GM18508 (cell line): ENCODE measurements around the gene SORCS2.

Experiments
- ATAC-seq: cut with Tn5 transposase; IDR thresholded peaks from one replicate; pipeline ENCODE4 v1.9.1; 2021; ENCODE audit warnings: moderate number of reproducible peaks; ENCODE audit not compliant: insufficient read depth, unreplicated experiment

SORCS2 gene

DNA sequence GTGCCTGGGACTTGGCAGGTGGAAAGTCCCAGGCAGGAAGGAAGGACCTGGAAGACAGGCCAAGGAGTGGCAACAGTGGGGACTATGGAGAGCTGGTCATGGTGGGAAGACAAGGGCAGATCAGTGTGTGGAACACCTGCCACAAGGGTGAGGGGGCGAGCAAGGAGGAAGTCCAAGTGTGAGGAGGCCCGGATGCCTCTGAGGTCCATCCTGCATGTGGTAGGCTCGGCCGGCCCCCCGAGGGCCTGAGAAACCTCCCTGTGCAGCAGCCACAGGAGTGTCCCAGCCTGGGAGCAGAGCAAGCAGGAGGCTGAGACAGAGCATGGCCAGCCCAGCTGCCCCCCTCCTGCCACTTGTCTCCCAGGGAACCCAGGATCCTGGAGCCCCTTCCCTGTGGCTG, 282.9 kb downstream of the SORCS2 start:
- ATAC-seq: no peak

- no peak for ATAC-seq
These were observed 284.5 kb downstream of the SORCS2 start for GRCh38 chr4:7476820-7477219.

DNA sequence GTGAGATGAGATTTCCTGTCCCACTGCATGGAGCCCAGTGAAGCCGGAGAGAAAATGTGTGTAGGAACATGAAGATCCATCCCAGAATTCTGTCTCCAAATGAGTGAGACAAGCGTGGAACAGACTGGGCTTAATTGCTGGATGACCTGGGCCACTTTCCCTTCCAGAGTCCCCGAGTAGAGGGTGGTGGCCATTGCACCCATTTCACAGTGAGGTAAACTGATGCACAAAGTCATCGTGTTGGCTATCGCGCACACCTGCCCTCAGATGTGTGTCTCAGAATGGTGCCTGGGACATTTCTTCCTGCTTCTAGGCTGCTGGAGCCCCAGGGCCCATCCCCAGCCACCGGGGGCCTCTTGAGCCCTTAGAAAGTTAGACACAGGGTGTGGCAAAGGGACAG, 285.4 kb downstream of the SORCS2 start:
- no peak for ATAC-seq

DNA sequence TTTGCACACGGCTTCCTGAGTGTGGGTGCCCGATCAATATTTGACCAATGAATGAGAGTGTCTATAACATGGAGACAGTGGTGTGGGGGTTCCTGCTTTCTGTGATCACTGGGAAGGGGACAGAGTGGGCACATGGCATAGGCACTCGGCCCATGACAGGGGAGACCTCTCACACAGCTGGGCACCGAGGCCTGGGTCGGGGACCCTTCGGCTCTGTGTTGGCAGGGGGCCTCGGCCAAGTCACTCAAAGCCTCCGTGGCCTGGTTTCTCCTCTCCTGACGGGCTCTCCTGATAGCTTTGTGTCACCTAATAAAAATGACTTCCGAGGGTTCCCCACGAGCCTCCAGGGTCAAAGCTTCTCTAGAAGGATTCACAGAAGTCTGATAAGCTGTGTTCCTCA, 286.3 kb downstream of the SORCS2 start:
- ATAC-seq: no peak

DNA sequence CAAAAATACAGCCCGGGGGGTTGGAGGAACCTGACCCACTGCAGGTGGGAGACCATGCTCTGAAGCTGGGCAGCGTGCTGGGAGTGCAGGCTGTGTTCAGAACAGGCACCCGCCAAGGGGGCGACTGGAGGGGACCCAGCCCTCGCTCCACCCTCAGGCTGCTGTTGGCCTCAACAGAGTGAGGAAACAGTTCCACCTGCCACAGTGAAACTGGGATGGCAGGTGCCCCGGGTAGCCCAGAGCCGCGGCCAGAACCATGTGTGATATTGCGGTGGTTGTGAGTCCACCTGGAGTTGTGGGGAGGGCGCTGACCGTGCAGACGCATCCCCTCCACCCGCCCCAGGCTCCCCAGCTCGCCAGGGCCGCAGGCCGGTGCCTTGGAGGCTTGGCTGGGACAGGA, 288.1 kb downstream of the SORCS2 start:
- ATAC-seq: no peak

DNA sequence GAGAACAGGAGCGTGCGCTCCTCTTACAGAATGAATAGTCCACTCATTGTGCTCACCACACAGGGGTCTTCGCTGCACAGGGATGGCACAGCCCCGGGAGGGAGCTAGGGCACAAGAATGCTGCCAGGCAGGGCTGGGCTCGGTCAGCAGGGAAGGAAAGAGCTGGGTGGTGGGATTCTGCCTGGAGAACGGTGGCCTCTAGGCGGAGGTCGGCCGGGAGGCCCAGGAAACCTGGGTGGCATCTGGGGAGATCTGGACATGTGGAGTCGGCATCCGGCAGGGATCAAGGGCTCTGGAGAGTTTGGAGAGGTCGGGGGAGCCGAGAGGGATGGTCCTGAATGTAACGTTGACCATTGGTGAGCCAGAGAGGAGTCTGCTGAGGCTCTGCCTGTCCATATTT, 288.9 kb downstream of the SORCS2 start:
- no peak for ATAC-seq

- ATAC-seq: no peak
These were observed 292.8 kb downstream of the SORCS2 start for GRCh38 chr4:7485096-7485495.

- ATAC-seq: no peak
These were observed 293.8 kb downstream of the SORCS2 start for GRCh38 chr4:7486101-7486500.

- no peak for ATAC-seq
These were observed 295.2 kb downstream of the SORCS2 start for GRCh38 chr4:7487502-7487901.

DNA sequence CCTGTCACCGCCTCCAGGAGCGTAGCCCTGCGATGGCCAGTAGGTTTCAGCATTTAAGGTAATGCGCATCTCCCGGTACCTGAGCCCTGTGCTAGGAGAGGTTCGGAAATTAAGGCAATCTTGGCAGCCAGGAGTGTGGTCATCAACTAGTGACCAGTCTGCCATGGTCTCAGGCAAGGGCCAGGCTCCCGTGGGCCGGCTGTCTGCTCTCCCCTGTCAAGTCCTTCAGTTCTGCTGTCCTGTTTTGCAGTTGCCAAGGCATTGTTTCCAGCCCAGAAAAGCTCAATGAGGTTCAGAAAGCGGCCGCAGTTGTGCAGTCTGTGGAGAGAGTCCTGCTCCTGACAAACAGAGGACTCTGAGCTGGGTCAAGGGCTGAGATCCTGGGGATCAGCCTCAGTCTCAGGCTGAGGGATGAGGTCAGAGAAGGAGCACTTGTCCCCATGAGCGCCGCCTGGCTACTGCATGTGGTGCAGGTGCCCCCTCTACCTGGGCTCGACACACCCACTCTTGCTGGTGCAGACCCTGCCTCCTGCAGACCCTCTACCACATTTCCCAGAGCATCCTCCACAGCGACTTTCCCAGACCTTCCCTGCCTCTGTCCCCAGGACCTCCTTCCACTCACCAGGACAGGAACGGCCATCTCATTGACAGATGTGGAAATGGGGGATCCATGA, 295.8 kb downstream of the SORCS2 start:
- no peak for ATAC-seq

- no peak for ATAC-seq
These were observed 299.6 kb downstream of the SORCS2 start for GRCh38 chr4:7491915-7492314.

- ATAC-seq: no peak
These were observed 306.3 kb downstream of the SORCS2 start for GRCh38 chr4:7498446-7499200.

DNA sequence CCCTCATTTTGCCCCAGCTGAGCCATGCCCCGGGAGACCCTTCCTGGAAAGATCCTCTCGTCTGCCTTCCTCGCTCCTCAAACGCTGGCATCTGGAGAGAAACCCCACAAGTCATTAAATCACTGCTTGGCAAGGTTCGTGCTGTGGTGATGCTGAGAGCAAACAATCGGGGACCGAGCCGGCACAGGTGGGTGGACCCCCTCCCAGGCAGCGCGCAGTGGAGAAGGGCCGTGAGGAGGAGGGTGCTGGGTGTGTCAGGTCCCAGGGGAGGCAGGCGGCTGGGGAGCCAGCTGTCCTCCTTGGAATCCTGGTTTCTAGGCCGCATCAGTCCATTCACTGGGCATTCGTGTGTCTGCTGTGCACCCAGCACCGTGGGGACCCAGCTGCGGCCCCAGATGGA, 307.3 kb downstream of the SORCS2 start:
- ATAC-seq: no peak

GRCh38 chr4:7500404-7500803, 308.1 kb downstream of the SORCS2 start:
- ATAC-seq: no peak

- no peak for ATAC-seq
These were observed 309.0 kb downstream of the SORCS2 start for GRCh38 chr4:7501314-7501713.

GRCh38 chr4:7501873-7502272, 309.5 kb downstream of the SORCS2 start:
- ATAC-seq: no peak

DNA sequence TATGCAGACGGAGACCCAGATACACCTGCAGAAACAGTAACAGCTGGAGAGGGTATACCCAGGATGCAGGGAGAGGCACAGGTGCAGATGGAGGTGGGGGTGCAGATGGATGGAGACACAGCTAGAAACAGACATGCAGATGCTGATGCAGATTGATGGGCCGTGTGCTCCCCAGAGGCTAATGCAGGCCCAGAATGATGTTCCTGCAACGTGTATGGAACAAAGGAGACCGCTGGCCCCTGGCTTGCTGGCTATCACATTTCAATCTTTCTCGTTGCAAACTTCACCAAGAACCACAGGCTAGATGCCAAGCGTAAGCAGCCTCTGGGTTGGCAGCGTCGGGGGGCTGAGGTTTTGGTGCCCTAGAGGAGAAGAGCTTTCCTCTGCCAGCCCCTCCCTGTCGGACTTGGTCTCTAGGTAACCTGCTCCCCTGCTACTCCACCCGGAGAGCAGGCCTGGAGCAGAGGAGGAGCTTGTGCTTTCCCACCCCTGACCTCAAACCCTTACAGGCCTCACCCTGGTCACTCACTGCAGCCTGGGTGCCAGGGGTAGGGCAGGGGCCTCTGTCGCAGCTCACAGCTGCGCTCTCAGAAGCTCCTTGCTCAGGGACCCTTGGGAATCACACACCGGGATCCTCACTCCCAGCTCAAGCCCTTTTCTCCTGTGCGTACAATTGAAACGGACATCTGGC, 311.4 kb downstream of the SORCS2 start:
- no peak for ATAC-seq

DNA sequence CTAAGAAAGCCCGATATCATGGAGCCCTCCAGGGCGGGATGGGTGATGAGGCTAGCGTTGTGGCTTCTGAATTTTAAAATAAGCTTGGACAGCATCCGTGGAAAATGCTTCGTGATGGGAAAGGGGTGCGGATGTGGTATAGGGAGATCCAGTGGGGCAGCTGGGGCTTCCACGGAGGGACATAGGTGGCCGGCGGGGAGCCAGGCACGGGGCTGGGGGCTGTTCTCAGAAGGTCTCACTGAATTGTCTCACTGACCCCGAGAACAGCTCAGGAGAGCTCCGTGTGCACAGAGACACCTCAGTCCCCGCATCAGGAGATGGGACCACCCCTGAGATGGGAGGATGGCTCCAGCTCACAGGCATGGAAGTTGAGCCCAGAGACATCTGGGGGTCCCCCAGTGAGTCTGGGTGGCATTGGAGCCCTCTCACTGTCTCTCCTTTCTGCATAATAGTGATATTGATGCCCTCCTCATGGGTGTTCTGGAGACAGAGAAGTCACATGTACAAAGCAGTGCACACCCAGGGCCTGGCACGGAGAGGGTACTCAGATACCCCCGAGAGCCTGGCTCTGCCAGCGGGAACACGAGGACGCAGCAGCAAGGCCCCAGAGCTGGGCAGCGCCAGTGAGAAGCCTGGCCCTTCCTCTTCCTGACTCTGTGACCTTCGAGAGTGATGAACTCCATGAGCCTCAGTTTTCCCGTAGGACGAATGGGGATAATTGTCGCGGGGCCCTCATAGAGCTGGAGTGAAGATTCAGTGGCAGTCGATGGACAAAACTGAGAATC, 313.0 kb downstream of the SORCS2 start:
- no peak for ATAC-seq

GRCh38 chr4:7506119-7506518, 313.8 kb downstream of the SORCS2 start:
- no peak for ATAC-seq

DNA sequence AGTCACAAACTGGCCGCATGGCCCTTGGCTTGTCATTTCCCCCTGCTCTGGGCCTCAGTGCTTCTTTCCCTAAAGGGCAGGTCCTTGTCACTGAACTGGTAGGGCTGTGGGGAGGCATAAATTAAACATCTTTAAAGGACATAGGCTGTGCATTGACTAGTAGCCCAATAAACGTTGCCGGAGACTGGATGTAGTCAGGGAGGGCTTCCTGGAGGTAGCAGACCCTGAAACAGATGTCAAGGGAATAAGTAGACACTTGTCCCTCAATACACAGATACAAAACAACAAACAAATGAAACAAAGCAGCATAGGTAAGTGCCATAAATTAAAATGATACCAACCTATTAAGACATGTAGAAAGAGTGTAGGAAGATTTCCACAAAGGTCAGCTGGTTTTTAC, 314.2 kb downstream of the SORCS2 start:
- ATAC-seq: no peak

- no peak for ATAC-seq
These were observed 315.0 kb downstream of the SORCS2 start for GRCh38 chr4:7507381-7507780.
